Subcutaneous abdominal adipose tissue (tissue), 5 donors: Measurements from ENCODE around the gene BRINP2.

ENCODE experiments used
- H3K27ac ChIP-seq: one replicate; pipeline ENCODE4 v1.7.0; 2013; ENCODE audit warnings: low read depth, mild to moderate bottlenecking, inconsistent platforms, low read length, moderate library complexity
- H3K27me3 ChIP-seq, 5 donors: one replicate each; pipeline ENCODE4 v1.7.0; 2013; ENCODE audit warnings: low read length in 5 of 5, inconsistent platforms in 1 of 5; ENCODE audit not compliant: control insufficient read depth in 5 of 5, insufficient read depth in 4 of 5
- H3K36me3 ChIP-seq, 5 donors: one replicate each; pipeline ENCODE4 v1.7.0; 2013; ENCODE audit warnings: low read length in 5 of 5; ENCODE audit not compliant: control insufficient read depth in 5 of 5, insufficient read depth in 5 of 5
- H3K4me1 ChIP-seq, 5 donors: one replicate each; pipeline ENCODE4 v1.7.0; 2013; ENCODE audit warnings: low read length in 5 of 5, mild to moderate bottlenecking in 3 of 5, moderate library complexity in 1 of 5; ENCODE audit not compliant: control insufficient read depth in 5 of 5, insufficient read depth in 5 of 5
- H3K4me3 ChIP-seq, 5 donors: one replicate each; pipeline ENCODE4 v1.7.0; 2013; ENCODE audit warnings: low read length in 5 of 5, low read depth in 1 of 5
- H3K9ac ChIP-seq, 5 donors: one replicate each; pipeline ENCODE4 v1.7.0; 2013; ENCODE audit warnings: low read length in 5 of 5, mild to moderate bottlenecking in 4 of 5, moderate library complexity in 3 of 5
- H3K9me3 ChIP-seq, 5 donors: one replicate each; pipeline ENCODE4 v1.7.0; 2013; ENCODE audit warnings: low read length in 5 of 5; ENCODE audit not compliant: control insufficient read depth in 5 of 5
- donor health status: healthy.
- donor health status: healthy.
- donor health status: healthy.
- donor health status: healthy.
- donor health status: healthy.

BRINP2 gene

DNA sequence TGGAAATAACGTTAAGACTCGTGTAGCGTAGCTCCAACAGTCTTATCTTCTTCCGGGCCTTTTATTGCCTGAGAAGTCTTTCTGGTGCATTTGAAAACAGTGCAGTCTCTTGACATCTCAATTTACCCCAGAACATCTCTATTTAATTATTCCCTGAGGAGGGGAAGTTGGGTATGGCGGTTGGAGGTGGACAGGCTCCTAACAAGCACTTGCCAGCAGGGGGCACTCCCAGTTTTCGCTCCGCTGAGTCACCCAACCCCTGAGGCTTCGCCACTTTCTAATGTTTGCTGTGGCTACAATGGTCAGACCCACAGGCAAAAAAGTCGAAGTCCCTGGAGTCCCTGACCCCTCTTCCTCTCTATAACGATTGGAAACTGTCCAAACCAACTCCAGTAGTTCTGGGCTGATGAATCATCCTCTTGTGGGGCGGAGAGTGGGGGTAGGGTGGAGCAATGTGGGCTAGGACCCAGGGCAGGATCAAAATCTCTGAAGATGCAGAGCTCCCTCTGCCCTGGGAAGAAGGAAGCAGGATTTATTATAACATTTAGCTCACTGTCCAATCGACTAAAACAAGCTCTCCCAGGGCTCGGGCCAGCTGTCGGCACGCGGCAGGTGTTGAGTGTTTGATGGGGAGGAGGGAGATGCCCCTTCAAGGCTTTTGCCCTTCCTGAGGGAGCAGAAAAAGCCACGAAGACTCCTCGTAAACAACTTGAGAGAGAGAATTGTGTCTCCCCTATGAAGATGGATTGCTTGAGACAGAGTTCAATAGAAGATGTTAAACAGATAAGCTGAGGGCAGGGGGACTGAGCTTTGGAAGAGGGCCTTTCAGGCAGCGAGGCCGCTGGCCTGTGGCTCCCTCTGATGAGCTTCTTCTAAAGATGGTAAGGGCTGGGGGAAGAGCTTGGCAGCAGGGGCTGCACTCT is 85.7 kb downstream of the BRINP2 start:
- Histone ChIP-seq H3K9me3 (no peaks in the 10 kb centered on the region), H3K27ac (no peak overlapping the region), H3K9ac (no peak overlapping the region), H3K27me3 (no peaks in the 10 kb centered on the region), H3K36me3 (no peaks in the 10 kb centered on the region), H3K4me1 (peaks cover 0 to 17% (median 12%) of the 10 kb centered on the region in 5 donors), H3K4me3 (no peak overlapping the region)

DNA sequence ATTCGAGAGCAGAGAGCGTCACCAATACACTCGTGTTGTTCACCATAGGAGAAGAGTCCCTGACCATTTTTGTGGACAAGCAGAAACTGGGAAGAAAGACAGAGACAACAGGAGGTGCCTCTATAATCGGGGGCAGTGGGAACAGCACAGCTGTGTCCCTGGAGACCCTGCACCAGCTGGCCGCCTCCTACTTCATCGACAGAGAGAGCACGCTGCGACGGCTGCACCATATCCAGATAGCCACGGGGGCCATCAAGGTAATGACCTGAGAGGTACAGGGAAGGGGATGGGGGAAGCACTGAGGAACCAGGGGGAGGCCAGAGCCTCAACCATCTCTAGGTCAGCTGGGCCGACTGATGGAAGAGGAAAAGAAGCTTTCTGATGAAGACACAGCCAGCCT is 86.4 kb downstream of the BRINP2 start:
- H3K27me3 ChIP-seq, result no peaks in the 10 kb centered on the region
- no peak overlapping the region for H3K27ac ChIP-seq
- H3K9me3 ChIP-seq, result no peaks in the 10 kb centered on the region
- peaks cover 0 to 17% (median 12%) of the 10 kb centered on the region in 5 donors for H3K4me1 ChIP-seq
- H3K9ac ChIP-seq, result no peak overlapping the region
- no peaks in the 10 kb centered on the region for H3K36me3 ChIP-seq
- H3K4me3 ChIP-seq, result no peak overlapping the region

DNA sequence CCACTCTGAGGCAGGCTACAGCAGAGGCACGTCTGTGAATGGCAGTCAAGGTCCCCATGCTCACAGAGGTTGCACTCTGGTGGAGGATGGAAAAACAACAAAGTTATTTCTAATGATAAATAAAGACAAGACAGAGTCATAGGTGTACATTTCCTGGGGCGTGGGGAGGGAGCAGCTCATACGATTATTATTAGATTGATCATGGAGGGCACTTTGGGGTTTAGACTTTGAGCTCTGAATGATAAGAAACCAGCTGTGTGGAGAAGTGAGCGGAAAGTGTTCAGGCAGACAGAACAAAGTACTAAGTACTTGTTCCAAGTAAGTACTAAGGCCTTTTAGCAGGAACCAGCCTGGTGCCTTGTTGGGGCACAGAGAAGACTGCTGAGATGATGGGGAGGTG is 86.8 kb downstream of the BRINP2 start:
- H3K27ac ChIP-seq, result no peak overlapping the region
- H3K9ac ChIP-seq, result no peak overlapping the region
- no peak overlapping the region for H3K4me3 ChIP-seq
- H3K4me1 ChIP-seq, result peaks cover 0 to 17% (median 12%) of the 10 kb centered on the region in 5 donors
- no peaks in the 10 kb centered on the region for H3K9me3 ChIP-seq
- H3K36me3 ChIP-seq, result no peaks in the 10 kb centered on the region
- H3K27me3 ChIP-seq, result no peaks in the 10 kb centered on the region

DNA sequence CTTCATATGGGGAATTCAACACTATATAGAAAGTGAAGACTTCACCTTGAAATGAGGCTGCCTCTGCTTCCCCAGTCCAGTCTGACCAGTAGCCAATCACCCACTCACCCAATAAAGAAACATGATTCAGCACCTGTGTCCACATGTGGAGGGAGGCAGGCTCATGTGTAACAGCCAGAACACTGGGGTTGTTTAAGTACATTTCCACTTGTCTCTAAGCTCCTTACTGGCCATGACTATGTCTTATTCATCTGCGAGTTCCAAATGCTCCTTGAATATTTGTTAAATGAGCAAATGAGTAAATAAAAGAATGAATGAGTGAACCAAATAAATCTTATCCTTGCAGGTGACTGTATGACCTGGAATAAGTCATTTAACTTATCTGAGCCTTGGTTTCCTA is 100.1 kb downstream of the BRINP2 start:
- no peaks in the 10 kb centered on the region for H3K27me3 ChIP-seq

DNA sequence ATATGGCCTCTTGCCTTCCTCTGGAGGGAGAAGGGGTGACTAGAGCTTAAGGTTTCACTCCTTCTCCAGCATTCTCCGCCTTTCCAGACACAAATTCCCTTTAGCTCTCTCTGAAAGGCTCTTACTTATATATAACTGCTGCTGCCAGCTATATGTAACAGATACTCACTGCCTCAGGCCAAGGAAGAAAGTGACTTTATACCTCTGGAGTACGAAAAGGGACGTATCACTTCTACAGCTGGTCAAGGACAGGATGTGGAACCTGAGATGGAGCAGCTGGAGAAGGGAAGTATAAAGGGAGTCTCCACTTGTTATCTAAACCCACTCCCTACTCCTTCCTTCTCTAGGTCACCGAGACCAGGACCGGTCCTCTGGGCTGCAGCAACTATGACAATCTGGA is 102.4 kb downstream of the BRINP2 start:
- Histone ChIP-seq H3K4me1 (peaks cover 3 to 15% (median 12%) of the 10 kb centered on the region in 5 donors), H3K4me3 (no peak overlapping the region), H3K36me3 (no peaks in the 10 kb centered on the region), H3K9ac (no peak overlapping the region), H3K27ac (no peak overlapping the region), H3K9me3 (no peaks in the 10 kb centered on the region), H3K27me3 (no peaks in the 10 kb centered on the region)

More for the DNA sequence above, 100.1 kb downstream of the BRINP2 start:
- no peak overlapping the region for H3K9ac ChIP-seq
- peaks cover 3 to 15% (median 12%) of the 10 kb centered on the region in 5 donors for H3K4me1 ChIP-seq
- H3K4me3 ChIP-seq, result no peak overlapping the region
- no peaks in the 10 kb centered on the region for H3K36me3 ChIP-seq
- H3K9me3 ChIP-seq, result no peaks in the 10 kb centered on the region
- H3K27ac ChIP-seq, result no peak overlapping the region

DNA sequence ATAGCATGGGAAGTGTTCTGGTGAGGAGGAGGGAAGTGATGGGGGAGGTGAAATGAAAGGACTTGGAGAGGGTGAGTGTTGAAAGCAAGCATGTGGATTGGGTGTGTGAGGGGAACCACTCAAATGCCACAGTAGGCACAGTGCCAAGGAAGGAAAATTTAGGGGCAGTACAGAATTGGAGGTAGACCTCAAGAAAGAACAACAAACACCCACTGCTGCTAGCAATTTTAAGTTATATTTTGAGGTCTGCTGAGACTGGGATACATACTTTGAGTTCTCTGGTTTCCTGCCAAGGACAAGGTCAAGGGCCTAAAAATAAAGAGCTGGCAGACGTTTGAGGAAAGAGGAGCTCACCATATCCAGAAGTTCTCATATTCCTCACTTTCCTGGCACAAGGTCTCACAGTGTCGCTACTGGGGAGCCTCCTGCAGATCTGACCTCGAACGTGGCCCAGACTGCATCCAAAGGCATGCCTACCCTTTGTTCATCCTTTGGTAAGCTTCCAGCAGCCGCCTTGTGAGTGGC is 104.0 kb downstream of the BRINP2 start:
- Histone ChIP-seq H3K9ac (no peak overlapping the region), H3K27me3 (no peaks in the 10 kb centered on the region), H3K4me1 (peaks cover 3 to 15% (median 12%) of the 10 kb centered on the region in 5 donors), H3K36me3 (no peaks in the 10 kb centered on the region), H3K9me3 (no peaks in the 10 kb centered on the region), H3K27ac (no peak overlapping the region), H3K4me3 (peak overlapping the region in 1 of 5 donors; percentile 1)

DNA sequence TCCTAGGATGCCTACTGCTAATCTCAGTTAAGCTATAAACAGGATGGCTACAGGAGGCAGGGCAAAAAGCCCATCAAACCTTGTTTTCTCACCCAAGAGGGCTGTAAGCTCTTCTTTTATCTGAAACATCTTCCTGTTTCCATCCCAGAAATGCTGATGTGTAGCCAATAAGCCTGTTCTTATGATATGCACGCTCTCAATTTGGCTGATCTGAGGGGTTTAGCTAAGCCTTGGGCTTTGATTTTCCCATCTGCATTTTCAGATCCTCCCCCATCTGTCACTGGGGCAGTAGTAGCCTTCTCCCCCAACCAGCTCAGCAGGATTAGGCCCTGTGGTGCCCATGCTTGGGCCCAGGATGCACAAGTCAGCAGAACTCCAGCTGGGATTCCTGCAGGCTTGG is 105.0 kb downstream of the BRINP2 start:
- no peaks in the 10 kb centered on the region for H3K36me3 ChIP-seq
- no peaks in the 10 kb centered on the region for H3K27me3 ChIP-seq
- H3K4me3 ChIP-seq, result no peak overlapping the region
- H3K9me3 ChIP-seq, result no peaks in the 10 kb centered on the region
- H3K9ac ChIP-seq, result no peak overlapping the region
- H3K27ac ChIP-seq, result no peak overlapping the region
- peaks cover 3 to 15% (median 12%) of the 10 kb centered on the region in 5 donors for H3K4me1 ChIP-seq

DNA sequence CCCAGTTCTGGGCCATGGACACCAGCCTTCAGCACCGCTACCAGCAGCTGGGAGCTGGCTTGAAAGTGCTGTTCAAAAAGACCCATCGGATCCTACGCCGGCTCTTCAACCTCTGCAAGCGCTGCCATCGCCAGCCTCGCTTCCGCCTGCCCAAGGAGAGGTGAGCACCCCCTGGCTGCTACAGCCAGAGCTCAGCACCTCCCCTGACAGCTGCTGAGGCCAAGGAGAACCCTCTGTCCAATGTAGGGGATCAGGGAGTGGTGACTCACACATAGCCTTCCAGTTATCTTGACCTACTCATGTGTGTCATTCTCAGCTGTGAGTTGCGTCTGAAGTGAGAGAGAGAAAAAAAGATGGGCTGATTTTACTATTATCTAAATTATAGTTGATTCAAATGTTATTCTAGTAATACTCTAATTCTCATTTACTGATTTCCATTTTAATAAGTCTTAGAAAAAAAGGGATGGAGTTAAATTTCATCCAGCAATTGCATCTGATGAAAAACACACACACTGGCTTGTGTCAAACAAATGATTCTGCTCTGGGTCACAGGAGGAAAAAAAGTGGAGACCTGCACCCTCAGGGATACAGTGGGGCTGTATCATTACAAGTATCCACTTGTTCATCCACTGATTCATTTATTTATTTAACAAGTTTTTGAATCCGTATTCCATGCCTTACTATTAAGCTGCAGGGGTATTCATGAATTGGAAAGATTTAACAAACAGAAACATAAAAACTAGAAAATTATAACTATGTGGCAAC is 108.0 kb downstream of the BRINP2 start:
- Histone ChIP-seq H3K9ac (no peak overlapping the region), H3K4me3 (no peak overlapping the region), H3K36me3 (no peaks in the 10 kb centered on the region), H3K4me1 (peaks cover 3 to 15% (median 12%) of the 10 kb centered on the region in 5 donors), H3K9me3 (no peaks in the 10 kb centered on the region), H3K27ac (no peak overlapping the region), H3K27me3 (no peaks in the 10 kb centered on the region)

DNA sequence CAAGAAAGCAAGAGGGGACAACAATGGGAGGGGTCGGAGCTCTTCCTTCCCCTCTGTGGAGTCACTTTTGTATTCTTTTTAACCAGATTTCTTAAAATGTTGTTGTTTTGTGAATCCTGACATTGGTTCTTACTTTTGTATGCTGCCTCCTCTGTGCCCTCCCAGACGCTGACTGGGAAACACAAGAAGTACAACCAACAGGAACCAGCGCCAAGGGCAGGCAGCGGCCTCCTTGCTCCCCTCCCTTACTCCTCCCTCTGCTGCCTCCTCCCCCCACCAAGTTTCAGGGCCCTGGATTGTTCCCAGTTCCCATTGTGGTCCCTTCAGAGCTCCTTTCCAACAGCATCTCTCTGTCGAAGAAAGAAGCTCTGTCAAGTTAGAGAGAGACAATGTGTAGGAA is 111.1 kb downstream of the BRINP2 start:
- H3K27ac ChIP-seq, result no peak overlapping the region
- no peak overlapping the region for H3K4me3 ChIP-seq
- H3K36me3 ChIP-seq, result no peaks in the 10 kb centered on the region
- H3K4me1 ChIP-seq, result no peaks in the 10 kb centered on the region
- no peaks in the 10 kb centered on the region for H3K9me3 ChIP-seq
- no peaks in the 10 kb centered on the region for H3K27me3 ChIP-seq
- H3K9ac ChIP-seq, result no peak overlapping the region

DNA sequence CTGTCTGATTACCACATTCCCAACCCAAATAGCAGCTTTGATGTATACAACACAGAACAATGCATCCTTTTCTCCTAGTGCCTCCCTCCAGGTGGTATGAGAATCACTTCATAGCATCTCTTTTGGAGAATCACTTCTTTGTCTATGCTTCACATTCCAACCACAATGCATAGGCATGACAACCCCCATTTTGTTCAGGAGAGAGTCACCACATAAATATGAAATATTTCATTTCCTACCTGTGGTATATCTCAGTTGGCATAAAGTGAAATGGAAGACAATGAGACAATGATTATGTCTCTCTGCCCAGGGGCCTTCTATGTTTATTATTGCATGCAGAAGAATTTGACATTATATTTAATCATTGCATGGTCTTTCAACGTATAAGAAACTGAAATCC is 112.2 kb downstream of the BRINP2 start:
- Histone ChIP-seq H3K9ac (no peak overlapping the region), H3K4me1 (no peaks in the 10 kb centered on the region), H3K4me3 (no peak overlapping the region), H3K9me3 (no peaks in the 10 kb centered on the region), H3K27me3 (no peaks in the 10 kb centered on the region), H3K27ac (no peak overlapping the region), H3K36me3 (no peaks in the 10 kb centered on the region)
